Ectodermal cell (in vitro differentiated cells): Measurements from ENCODE around the gene GRK5.

Experiments used
- H3K27ac ChIP-seq: 2 replicates; pipeline ENCODE4 v1.7.0; 2013; ENCODE audit warnings: mild to moderate bottlenecking, low read depth, low read length; ENCODE audit not compliant: insufficient read depth, poor library complexity, severe bottlenecking
- H3K27me3 ChIP-seq: 2 replicates; pipeline ENCODE4 v1.7.0; 2013; ENCODE audit warnings: mild to moderate bottlenecking, low read length; ENCODE audit not compliant: insufficient read depth, control insufficient read depth, poor library complexity, severe bottlenecking
- H3K36me3 ChIP-seq: one replicate; pipeline ENCODE4 v1.7.0; 2013; ENCODE audit warnings: low read length; ENCODE audit not compliant: control insufficient read depth, insufficient read depth
- H3K4me1 ChIP-seq: one replicate; pipeline ENCODE4 v1.7.0; 2013; ENCODE audit warnings: low read length; ENCODE audit not compliant: control insufficient read depth, insufficient read depth
- H3K4me3 ChIP-seq: 2 replicates; pipeline ENCODE4 v1.7.0; 2013; ENCODE audit warnings: low read depth, low read length, control low read depth; ENCODE audit not compliant: insufficient read depth
- H3K9me3 ChIP-seq: 2 replicates; pipeline ENCODE4 v1.7.0; 2013; ENCODE audit warnings: mild to moderate bottlenecking, low read length, moderate library complexity; ENCODE audit not compliant: control insufficient read depth
- WGBS, 2 experiments: methylation state at CpG; one replicate each; pipeline ENCODE4 v1.1.7; 2013; ENCODE audit warnings: missing lambda C conversion rate in 2 of 2; 5-methylcytosine and 5-hydroxymethylcytosine counted together

Gene GRK5

GRCh38 chr10:119445311-119445934, 238.1 kb downstream of the GRK5 start:
- Histone ChIP-seq H3K4me1 (peaks cover 7% of the 10 kb centered on the region), H3K27me3 (no peaks in the 10 kb centered on the region), H3K4me3 (no peak overlapping the region), H3K36me3 (no peaks in the 10 kb centered on the region), H3K27ac (no peak overlapping the region), H3K9me3 (no peaks in the 10 kb centered on the region)
- WGBS, 2 experiments = 37 to 39% methylated on average over 10 of the region's 10 CpGs

- no peaks in the 10 kb centered on the region for H3K36me3 ChIP-seq
- peaks cover 6% of the 10 kb centered on the region for H3K4me1 ChIP-seq
- no peak overlapping the region for H3K4me3 ChIP-seq
- no peaks in the 10 kb centered on the region for H3K27me3 ChIP-seq
- no peaks in the 10 kb centered on the region for H3K9me3 ChIP-seq
- WGBS, 2 experiments = 91% methylated on average over 5 of the region's 5 CpGs
- no peak overlapping the region for H3K27ac ChIP-seq
Observed at GRCh38 chr10:119445935-119446317, 238.6 kb downstream of the GRK5 start.

- no peaks in the 10 kb centered on the region for H3K36me3 ChIP-seq
- no peaks in the 10 kb centered on the region for H3K27me3 ChIP-seq
- no peak overlapping the region for H3K4me3 ChIP-seq
- no peak overlapping the region for H3K27ac ChIP-seq
- 92 to 94% methylated on average over 21 of the region's 21 CpGs for WGBS, 2 experiments
- no peaks in the 10 kb centered on the region for H3K4me1 ChIP-seq
- no peaks in the 10 kb centered on the region for H3K9me3 ChIP-seq
Observed at GRCh38 chr10:119446441-119447277, 239.3 kb downstream of the GRK5 start.

DNA sequence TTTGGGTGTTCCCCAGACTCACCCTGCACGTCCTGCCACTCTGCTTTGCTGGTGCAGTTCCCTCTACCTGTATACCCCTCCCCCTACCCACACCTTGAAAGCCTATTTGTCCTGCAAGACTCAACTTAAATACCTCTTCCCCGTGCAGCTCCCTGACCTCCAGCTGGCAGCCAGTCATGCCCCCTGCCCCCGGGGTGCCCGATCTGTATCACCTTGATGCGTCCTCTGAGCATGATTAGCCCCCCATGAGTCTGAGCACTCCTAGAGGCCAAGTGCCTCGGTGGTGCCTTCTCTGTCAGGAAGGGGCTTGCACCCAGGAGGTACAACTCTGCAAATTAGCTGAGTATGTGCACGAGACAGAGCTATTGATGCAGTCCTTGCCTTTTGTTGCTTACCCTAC, 240.1 kb downstream of the GRK5 start:
- no peak overlapping the region for H3K27ac ChIP-seq
- H3K27me3 ChIP-seq = no peaks in the 10 kb centered on the region
- no peak overlapping the region for H3K4me3 ChIP-seq
- H3K36me3 ChIP-seq = no peaks in the 10 kb centered on the region
- WGBS, 2 experiments = 85 to 86% methylated on average over 7 of the region's 7 CpGs
- H3K4me1 ChIP-seq = no peaks in the 10 kb centered on the region
- no peaks in the 10 kb centered on the region for H3K9me3 ChIP-seq

- H3K27ac ChIP-seq = no peak overlapping the region
- 90% methylated on average over 18 of the region's 18 CpGs for WGBS, 2 experiments
- H3K4me1 ChIP-seq = no peaks in the 10 kb centered on the region
- H3K9me3 ChIP-seq = no peaks in the 10 kb centered on the region
- no peaks in the 10 kb centered on the region for H3K36me3 ChIP-seq
- no peaks in the 10 kb centered on the region for H3K27me3 ChIP-seq
- H3K4me3 ChIP-seq = no peak overlapping the region
Observed at GRCh38 chr10:119447823-119448546, 240.6 kb downstream of the GRK5 start.

GRCh38 chr10:119448628-119449584, 241.5 kb downstream of the GRK5 start:
- 78 to 79% methylated on average over 26 of the region's 26 CpGs for WGBS, 2 experiments
- Histone ChIP-seq H3K4me3 (no peak overlapping the region), H3K27ac (no peak overlapping the region), H3K36me3 (no peaks in the 10 kb centered on the region), H3K9me3 (no peaks in the 10 kb centered on the region), H3K4me1 (no peaks in the 10 kb centered on the region), H3K27me3 (no peaks in the 10 kb centered on the region)

GRCh38 chr10:119449760-119450461, 242.5 kb downstream of the GRK5 start:
- no peaks in the 10 kb centered on the region for H3K36me3 ChIP-seq
- no peaks in the 10 kb centered on the region for H3K9me3 ChIP-seq
- WGBS, 2 experiments = 80% methylated on average over 16 of the region's 16 CpGs
- H3K27me3 ChIP-seq = no peaks in the 10 kb centered on the region
- H3K4me1 ChIP-seq = no peaks in the 10 kb centered on the region
- no peak overlapping the region for H3K27ac ChIP-seq
- H3K4me3 ChIP-seq = no peak overlapping the region

GRCh38 chr10:119450606-119451299, 243.4 kb downstream of the GRK5 start:
- no peaks in the 10 kb centered on the region for H3K27me3 ChIP-seq
- 80 to 89% methylated on average over 11 to 13 of the region's 16 CpGs for WGBS, 2 experiments
- no peak overlapping the region for H3K4me3 ChIP-seq
- H3K36me3 ChIP-seq = no peaks in the 10 kb centered on the region
- H3K9me3 ChIP-seq = no peaks in the 10 kb centered on the region
- no peak overlapping the region for H3K27ac ChIP-seq
- no peaks in the 10 kb centered on the region for H3K4me1 ChIP-seq
